CD8-positive, alpha-beta memory T cell (primary cell): ENCODE results near the gene RFC5. TPM values are rescaled to one million over a fixed set of nuclear protein-coding genes. Genes with fewer than 3 reads are reported as not detected.
A peak's percentile ranks its signal among the peaks of the same experiment; 100 is the strongest.

ENCODE experiments used
- CTCF ChIA-PET: fragments of 350-600 bp; sonication (Branson Sonifier 250); formaldehyde crosslinking; loops from one replicate; lab custom pipeline; 2021; ENCODE audit warnings: antibody characterized with exemption; lab: Charles Lee
- POLR2A ChIA-PET: fragments of 350-600 bp; sonication (Branson Sonifier 250); formaldehyde crosslinking; loops from one replicate; lab custom pipeline; 2021; ENCODE audit warnings: antibody characterized with exemption; lab: Charles Lee
- DNase-seq, 5 donors: peaks; one replicate each; pipeline versions ENCODE4 v3.0.0 to v3.0.0-alpha.2; 2020 to 2022; ENCODE audit warnings: mixed read lengths in 1 of 5
- H3K27ac ChIP-seq: one replicate; pipeline ENCODE4 v1.7.0; 2013; ENCODE audit warnings: low read depth, mild to moderate bottlenecking, low read length, moderate library complexity
- H3K27me3 ChIP-seq: 2 replicates; pipeline ENCODE4 v1.7.0; 2013; ENCODE audit warnings: low read length, mild to moderate bottlenecking; ENCODE audit not compliant: insufficient read depth, poor library complexity, severe bottlenecking
- H3K36me3 ChIP-seq: 2 replicates; pipeline ENCODE4 v1.7.0; 2013; ENCODE audit warnings: mild to moderate bottlenecking, low read length, moderate library complexity; ENCODE audit not compliant: insufficient read depth
- H3K4me1 ChIP-seq: 2 replicates; pipeline ENCODE4 v1.7.0; 2013; ENCODE audit warnings: mild to moderate bottlenecking, low read length, moderate library complexity; ENCODE audit not compliant: insufficient read depth
- H3K4me3 ChIP-seq: 2 replicates; pipeline ENCODE4 v1.7.0; 2013; ENCODE audit warnings: mild to moderate bottlenecking, low read length
- H3K9me3 ChIP-seq: 2 replicates; pipeline ENCODE4 v1.7.0; 2013; ENCODE audit warnings: mild to moderate bottlenecking, low read length
- H3K27ac Mint-ChIP-seq, 8 donors: one replicate each; pipeline ENCODE4 v1.8.0; 2020 to 2021; ENCODE audit warnings: mixed read lengths in 8 of 8, mild to moderate bottlenecking in 6 of 8, inconsistent platforms in 3 of 8, moderate library complexity in 3 of 8
- H3K27me3 Mint-ChIP-seq, 2 donors: one replicate each; pipeline ENCODE4 v1.8.0; 2020 to 2021; ENCODE audit warnings: mixed read lengths in 2 of 2, mild to moderate bottlenecking in 1 of 2, moderate library complexity in 1 of 2
- H3K36me3 Mint-ChIP-seq, 3 donors: one replicate each; pipeline ENCODE4 v1.8.0; 2020 to 2021; ENCODE audit warnings: mixed read lengths in 3 of 3, inconsistent platforms in 1 of 3, mild to moderate bottlenecking in 1 of 3
- H3K4me1 Mint-ChIP-seq, 3 donors: one replicate each; pipeline ENCODE4 v1.8.0; 2020 to 2021; ENCODE audit warnings: mixed read lengths in 3 of 3, inconsistent platforms in 1 of 3, mild to moderate bottlenecking in 1 of 3
- H3K4me3 Mint-ChIP-seq, 7 donors: one replicate each; pipeline ENCODE4 v1.8.0; 2020 to 2021; ENCODE audit warnings: mixed read lengths in 7 of 7, mild to moderate bottlenecking in 6 of 7, moderate library complexity in 4 of 7, inconsistent platforms in 2 of 7
- H3K9me3 Mint-ChIP-seq, 5 donors: one replicate each; pipeline ENCODE4 v1.8.0; 2020 to 2022; ENCODE audit warnings: mixed read lengths in 5 of 5, mild to moderate bottlenecking in 3 of 5, moderate library complexity in 2 of 5, inconsistent platforms in 1 of 5
- polyA plus RNA-seq: library from polyadenylated mRNA; unstranded; fragments of 300-500 nt; fragmentation: Illumina TruSeq; gene quantifications from one replicate; pipeline ENCODE4 v1.2.3, GENCODE V29; 2021
- total RNA-seq, 2 experiments: library from RNA; stranded (reverse); gene quantifications; one replicate each; pipeline ENCODE4 v1.2.3, GENCODE V29; 2021

RFC5 gene
- total and polyA plus RNA-seq, 3 experiments from 2014 or later, result 14.0 to 67.4 (median 66.1) TPM

GRCh38 chr12:118055865-118056773 is 39.6 kb downstream of the RFC5 start:
- no peaks in the 10 kb centered on the region for H3K27me3 ChIP-seq
- Mint-ChIP-seq H3K4me3 (peak overlapping the region in 1 of 7 donors; percentile 6), H3K27ac (peak overlapping the region in 7 of 8 donors; percentile 55 to 87 (median 68)), H3K9me3 (peaks cover 0 to 1% (median 0%) of the 10 kb centered on the region in 5 donors), H3K36me3 (peaks cover 4 to 25% (median 9%) of the 10 kb centered on the region in 3 donors), H3K4me1 (peaks cover 48 to 66% (median 60%) of the 10 kb centered on the region in 3 donors), H3K27me3 (peaks cover 0 to 2% of the 10 kb centered on the region in 2 donors)
- no peaks in the 10 kb centered on the region for H3K9me3 ChIP-seq
- no peak overlapping the region for H3K27ac ChIP-seq
- no peak overlapping the region for H3K4me3 ChIP-seq
- POLR2A ChIA-PET, result interaction anchor here (0.7 kb wide), 2 partner anchors 33 to 398 kb away, joined by 3 to 5 read pairs; no protein-coding TSS in a partner anchor
- DNase-seq, result no peak
- peaks cover 20% of the 10 kb centered on the region for H3K4me1 ChIP-seq
- CTCF ChIA-PET, result interaction anchor here (1.2 to 4.6 kb wide), 8 partner anchors 9 to 320 kb away, joined by 3 to 36 read pairs (median 4); partner anchors contain the start of gene SUDS3
- peaks cover 4% of the 10 kb centered on the region for H3K36me3 ChIP-seq

- POLR2A ChIA-PET, result interaction anchor here (0.6 kb wide), 1 partner anchor 9 kb away, joined by 3 read pairs; no protein-coding TSS in a partner anchor
- CTCF ChIA-PET, result interaction anchor here (0.9 to 2.3 kb wide), 3 partner anchors 10 to 320 kb away, joined by 3 to 5 read pairs (median 3); no protein-coding TSS in a partner anchor
- no peak for DNase-seq
- Histone ChIP-seq H3K36me3 (no peaks in the 10 kb centered on the region), H3K4me1 (peaks cover 22% of the 10 kb centered on the region), H3K27ac (no peak overlapping the region), H3K4me3 (no peak overlapping the region), H3K27me3 (no peaks in the 10 kb centered on the region), H3K9me3 (no peaks in the 10 kb centered on the region)
- Mint-ChIP-seq H3K36me3 (peaks cover 0 to 18% (median 0%) of the 10 kb centered on the region in 3 donors), H3K27me3 (peaks cover 0 to 2% of the 10 kb centered on the region in 2 donors), H3K4me1 (peaks cover 46 to 58% (median 54%) of the 10 kb centered on the region in 3 donors), H3K27ac (peak overlapping the region; percentile 95 to 99 (median 97)), H3K9me3 (peaks cover 0 to 1% (median 0%) of the 10 kb centered on the region in 5 donors), H3K4me3 (peak overlapping the region in 1 of 7 donors; percentile 92)
Measured at GRCh38 chr12:118058227-118058626, 41.7 kb downstream of the RFC5 start.

- ChIA-PET POLR2A (no interaction called here), CTCF (interaction anchor here (0.9 to 2.3 kb wide), 2 partner anchors 9 to 123 kb away, joined by 3 to 5 read pairs; no protein-coding TSS in a partner anchor)
- Histone ChIP-seq H3K4me1 (peaks cover 22% of the 10 kb centered on the region), H3K36me3 (no peaks in the 10 kb centered on the region), H3K27me3 (no peaks in the 10 kb centered on the region), H3K9me3 (no peaks in the 10 kb centered on the region), H3K4me3 (no peak overlapping the region), H3K27ac (no peak overlapping the region)
- Mint-ChIP-seq H3K36me3 (peaks cover 0 to 18% (median 0%) of the 10 kb centered on the region in 3 donors), H3K9me3 (peaks cover 0 to 1% (median 0%) of the 10 kb centered on the region in 5 donors), H3K27me3 (peaks cover 0 to 2% of the 10 kb centered on the region in 2 donors), H3K27ac (peak overlapping the region; percentile 95 to 99 (median 97)), H3K4me1 (peaks cover 46 to 57% (median 53%) of the 10 kb centered on the region in 3 donors), H3K4me3 (peak overlapping the region; percentile 91 to 95 (median 92))
- DNase-seq, result peak in 2 of 5 donors; percentile 10 to 37
Measured at GRCh38 chr12:118058881-118059280, 42.4 kb downstream of the RFC5 start.

- H3K36me3 ChIP-seq, result no peaks in the 10 kb centered on the region
- CTCF ChIA-PET, result interaction anchor here (1.0 kb wide), 1 partner anchor 42 kb away, joined by 3 read pairs; no protein-coding TSS in a partner anchor
- H3K4me3 Mint-ChIP-seq, result peak overlapping the region; percentile 91 to 95 (median 92)
- POLR2A ChIA-PET, result interaction anchor here (1.3 to 2.2 kb wide), 2 partner anchors 76 to 316 kb away, joined by 3 to 11 read pairs; partner anchors contain the start of gene PEBP1
- H3K27ac ChIP-seq, result peak overlapping the region; percentile 78
- H3K27me3 Mint-ChIP-seq, result peaks cover 0 to 2% of the 10 kb centered on the region in 2 donors
- peaks cover 0 to 18% (median 0%) of the 10 kb centered on the region in 3 donors for H3K36me3 Mint-ChIP-seq
- H3K9me3 Mint-ChIP-seq, result peaks cover 0 to 1% (median 0%) of the 10 kb centered on the region in 5 donors
- H3K27ac Mint-ChIP-seq, result peak overlapping the region; percentile 95 to 99 (median 97)
- H3K9me3 ChIP-seq, result no peaks in the 10 kb centered on the region
- no peak for DNase-seq
- no peaks in the 10 kb centered on the region for H3K27me3 ChIP-seq
- peaks cover 51 to 64% (median 59%) of the 10 kb centered on the region in 3 donors for H3K4me1 Mint-ChIP-seq
- peak overlapping the region; percentile 61 for H3K4me3 ChIP-seq
- peaks cover 27% of the 10 kb centered on the region for H3K4me1 ChIP-seq
Measured at GRCh38 chr12:118059341-118060191, 43.1 kb downstream of the RFC5 start.

- H3K4me3 Mint-ChIP-seq, result peak overlapping the region; percentile 91 to 95 (median 92)
- peaks cover 0 to 1% (median 0%) of the 10 kb centered on the region in 5 donors for H3K9me3 Mint-ChIP-seq
- ChIA-PET POLR2A (interaction anchor here (0.6 to 2.2 kb wide), 6 partner anchors 12 to 1323 kb away, joined by 3 to 12 read pairs (median 5); partner anchors contain the start of genes PEBP1, RFC5 and SPRING1), CTCF (interaction anchor here (1.0 kb wide), 1 partner anchor 43 kb away, joined by 3 read pairs; no protein-coding TSS in a partner anchor)
- Histone ChIP-seq H3K27ac (peak overlapping the region; percentile 78), H3K4me1 (peaks cover 36% of the 10 kb centered on the region), H3K9me3 (no peaks in the 10 kb centered on the region), H3K27me3 (no peaks in the 10 kb centered on the region), H3K4me3 (peak overlapping the region; percentile 61), H3K36me3 (no peaks in the 10 kb centered on the region)
- peaks cover 0 to 2% of the 10 kb centered on the region in 2 donors for H3K27me3 Mint-ChIP-seq
- peak overlapping the region; percentile 95 to 99 (median 97) for H3K27ac Mint-ChIP-seq
- H3K4me1 Mint-ChIP-seq, result peaks cover 51 to 67% (median 62%) of the 10 kb centered on the region in 3 donors
- peaks cover 0 to 18% (median 0%) of the 10 kb centered on the region in 3 donors for H3K36me3 Mint-ChIP-seq
- DNase-seq, result peak; percentile 29 to 67 (median 34)
Measured at GRCh38 chr12:118060301-118061010, 44.0 kb downstream of the RFC5 start.

- Mint-ChIP-seq H3K27me3 (peaks cover 0 to 6% of the 10 kb centered on the region in 2 donors), H3K4me1 (peaks cover 49 to 69% (median 61%) of the 10 kb centered on the region in 3 donors)
Measured at GRCh38 chr12:118061011-118061872, 44.7 kb downstream of the RFC5 start, which contains the start of gene WSB2. WSB2 (minus strand) TSS chr12:118061179; CDS start chr12:118061048, 131 bp downstream.

More at GRCh38 chr12:118061011-118061872, 44.7 kb downstream of the RFC5 start, which contains the start of gene WSB2:
- Histone ChIP-seq H3K9me3 (no peaks in the 10 kb centered on the region), H3K27me3 (no peaks in the 10 kb centered on the region), H3K4me3 (peak within 1 kb of the TSS; percentile 76), H3K27ac (peak within 1 kb of the TSS; percentile 87), H3K36me3 (no peaks in the 10 kb centered on the region), H3K4me1 (peaks cover 40% of the 10 kb centered on the region)
- H3K4me3 Mint-ChIP-seq, result peak within 1 kb of the TSS; percentile 91 to 100 (median 94)
- peak; percentile 40 to 74 (median 46) for DNase-seq
- ChIA-PET CTCF (interaction anchor here (0.6 to 1.1 kb wide), 3 partner anchors 9 to 74 kb away, joined by 3 to 5 read pairs (median 4); partner anchors contain the start of gene PEBP1), POLR2A (interaction anchor here (0.6 to 2.2 kb wide), 8 partner anchors 8 to 1323 kb away, joined by 3 to 12 read pairs (median 4); partner anchors contain the start of genes PEBP1, RFC5 and SPRING1)
- peaks cover 0 to 18% (median 0%) of the 10 kb centered on the region in 3 donors for H3K36me3 Mint-ChIP-seq
- peak within 1 kb of the TSS; percentile 95 to 99 (median 97) for H3K27ac Mint-ChIP-seq
- peaks cover 0 to 1% (median 0%) of the 10 kb centered on the region in 5 donors for H3K9me3 Mint-ChIP-seq
